ENCODE results near the gene LMAN1L. TPM values are rescaled to one million over a fixed set of nuclear protein-coding genes. Genes with fewer than 3 reads are reported as not detected.

LMAN1L gene
- total RNA-seq, 1 experiment from 2014 or later, result not detected

DNA sequence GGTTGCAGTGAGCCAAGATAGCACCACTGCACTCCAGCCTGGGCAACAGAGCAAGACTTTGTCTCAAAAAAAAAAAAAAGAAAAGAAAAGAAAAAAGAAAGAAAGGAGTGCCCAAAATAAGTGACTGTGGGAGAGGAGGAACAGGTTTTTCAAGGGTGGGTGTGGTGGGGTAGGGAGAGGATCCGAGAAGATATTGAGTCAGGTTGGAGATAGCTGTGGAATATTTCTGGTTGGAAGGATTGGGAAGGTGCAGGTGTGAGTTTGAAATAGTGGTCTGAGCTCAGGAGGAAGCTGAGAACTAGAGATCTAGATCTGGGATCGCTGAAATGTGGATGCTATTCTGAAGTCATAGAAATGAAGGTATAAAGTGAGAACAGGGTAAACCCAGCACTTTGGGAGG is 52.7 kb downstream of the LMAN1L start:
- no peak overlapping the region for H4K8ac ChIP-seq (replicated peaks; ENCODE audit: insufficient read length, low read depth, low read length)
- peaks cover 4% of the 10 kb centered on the region in 2 experiments; a peak in 3 of 5 replicates for H3K9me3 Mint-ChIP-seq
- H3K4me1 ChIP-seq (ENCODE audit: insufficient read depth, low read length), result no peaks in the 10 kb centered on the region
- H2AFZ ChIP-seq (ENCODE audit: low read length), result no peak overlapping the region
- H3K36me3 Mint-ChIP-seq (ENCODE audit: insufficient read depth in 1 of 3, low read depth in 3 of 3), result peaks cover 8 to 26% (median 17%) of the 10 kb centered on the region in 3 experiments
- no peaks in the 10 kb centered on the region for H3K23me2 ChIP-seq (ENCODE audit: insufficient read length, low read depth, low read length, poor library complexity, severe bottlenecking)
- H3K9me3 ChIP-seq (ENCODE audit: control insufficient read depth, low read depth, low read length), result no peaks in the 10 kb centered on the region
- peaks cover 0 to 6% of the 10 kb centered on the region in 2 experiments; a peak in 2 of 4 replicates for H3K4me1 Mint-ChIP-seq
- no peaks in the 10 kb centered on the region for H3K27me3 Mint-ChIP-seq (ENCODE audit: low read depth)
- H3K4me2 ChIP-seq (ENCODE audit: insufficient read depth, insufficient read length, low read length), result no peak overlapping the region
- no peak overlapping the region for H3K4me3 Mint-ChIP-seq
- H3K27me3 ChIP-seq (ENCODE audit: insufficient read depth, low read length), result no peaks in the 10 kb centered on the region
- peaks cover 13% of the 10 kb centered on the region; the same call in 1 of the 2 replicates for H3K79me2 ChIP-seq (ENCODE audit: insufficient read depth, low read length)
- H3K23ac ChIP-seq (ENCODE audit: insufficient read length, low read depth, low read length), result no peak overlapping the region
- H4K20me1 ChIP-seq (ENCODE audit: control insufficient read depth, insufficient read depth, insufficient read length), result peaks cover 3% of the 10 kb centered on the region
- no peak overlapping the region for H2BK12ac ChIP-seq (ENCODE audit: insufficient read length, low read depth, low read length)
- no peak overlapping the region for H3K18ac ChIP-seq (ENCODE audit: insufficient read length, low read depth, low read length)
- H3K79me1 ChIP-seq (ENCODE audit: insufficient read depth, low read depth, low read length, poor library complexity, severe bottlenecking), result no peaks in the 10 kb centered on the region
- WGBS (ENCODE audit: extremely low coverage, insufficient read length, low lambda C conversion rate), result no CpG with 5 or more reads among the region's 2 CpGs
- no peak overlapping the region for H2BK5ac ChIP-seq (ENCODE audit: insufficient read length, low read length)
- H3K27ac Mint-ChIP-seq, result peak overlapping the region; percentile 23 to 83 (median 53); a peak in 5 of 7 replicates
- no peak overlapping the region for H3T11ph ChIP-seq (ENCODE audit: low read length)
- no peak overlapping the region for H3K4ac ChIP-seq (ENCODE audit: low read depth, low read length)
- H4K91ac ChIP-seq (ENCODE audit: insufficient read length, low read depth, low read length), result no peak overlapping the region
- no peak overlapping the region for H3K56ac ChIP-seq (ENCODE audit: insufficient read length, low read depth, low read length)
- H2BK15ac ChIP-seq (ENCODE audit: low read depth, low read length), result no peak overlapping the region
- H4K5ac ChIP-seq (ENCODE audit: insufficient read length, low read depth, low read length), result no peak overlapping the region
- no peak overlapping the region for H2BK120ac ChIP-seq (ENCODE audit: low read depth, low read length, poor library complexity, severe bottlenecking)
- TF ChIP-seq, protein P1, sequence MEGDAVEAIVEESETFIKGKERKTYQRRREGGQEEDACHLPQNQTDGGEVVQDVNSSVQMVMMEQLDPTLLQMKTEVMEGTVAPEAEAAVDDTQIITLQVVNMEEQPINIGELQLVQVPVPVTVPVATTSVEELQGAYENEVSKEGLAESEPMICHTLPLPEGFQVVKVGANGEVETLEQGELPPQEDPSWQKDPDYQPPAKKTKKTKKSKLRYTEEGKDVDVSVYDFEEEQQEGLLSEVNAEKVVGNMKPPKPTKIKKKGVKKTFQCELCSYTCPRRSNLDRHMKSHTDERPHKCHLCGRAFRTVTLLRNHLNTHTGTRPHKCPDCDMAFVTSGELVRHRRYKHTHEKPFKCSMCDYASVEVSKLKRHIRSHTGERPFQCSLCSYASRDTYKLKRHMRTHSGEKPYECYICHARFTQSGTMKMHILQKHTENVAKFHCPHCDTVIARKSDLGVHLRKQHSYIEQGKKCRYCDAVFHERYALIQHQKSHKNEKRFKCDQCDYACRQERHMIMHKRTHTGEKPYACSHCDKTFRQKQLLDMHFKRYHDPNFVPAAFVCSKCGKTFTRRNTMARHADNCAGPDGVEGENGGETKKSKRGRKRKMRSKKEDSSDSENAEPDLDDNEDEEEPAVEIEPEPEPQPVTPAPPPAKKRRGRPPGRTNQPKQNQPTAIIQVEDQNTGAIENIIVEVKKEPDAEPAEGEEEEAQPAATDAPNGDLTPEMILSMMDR (conservative IDR thresholded peaks at IDR 0.05), result no peak
- no peak overlapping the region for H3K14ac ChIP-seq (ENCODE audit: insufficient read depth, low read length)
- H2BK20ac ChIP-seq (ENCODE audit: low read depth, low read length, poor library complexity, severe bottlenecking), result no peak overlapping the region
- H3K27ac ChIP-seq (ENCODE audit: insufficient read length, low read depth, low read length), result no peak overlapping the region
- H2AK5ac ChIP-seq (ENCODE audit: insufficient read length, low read length), result no peak overlapping the region
- no peak overlapping the region for H3K9ac ChIP-seq (ENCODE audit: extremely low read depth, insufficient read length, low read length)
- no peak for DNase-seq

All from H9 (cell line).